H9 (cell line): ENCODE results near the gene PSMA3. TPM values are rescaled to one million over a fixed set of nuclear protein-coding genes. Genes with fewer than 3 reads are reported as not detected.

Experiments
- DNase-seq: peaks from one replicate; pipeline ENCODE4 v3.0.0-alpha.2; 2017
- H2AFZ ChIP-seq: one replicate; pipeline ENCODE4 v1.6.1; 2013; ENCODE audit warnings: mild to moderate bottlenecking, low read length, control low read depth, moderate library complexity
- H2AK5ac ChIP-seq: 2 replicates; pipeline ENCODE4 v1.6.1; 2013; ENCODE audit warnings: low read length, control low read depth, mixed read lengths; ENCODE audit not compliant: insufficient read length
- H2BK120ac ChIP-seq: one replicate; pipeline ENCODE4 v1.6.1; 2013; ENCODE audit warnings: low read depth, mild to moderate bottlenecking, low read length, control low read depth, inconsistent platforms; ENCODE audit not compliant: poor library complexity, severe bottlenecking
- H2BK12ac ChIP-seq: 2 replicates; pipeline ENCODE4 v1.6.1; 2013; ENCODE audit warnings: low read length, control low read depth, mixed read lengths, low read depth; ENCODE audit not compliant: insufficient read length
- H2BK15ac ChIP-seq: 2 replicates; pipeline ENCODE4 v1.6.1; 2013; ENCODE audit warnings: low read depth, low read length, control low read depth
- H2BK20ac ChIP-seq: one replicate; pipeline ENCODE4 v1.6.1; 2013; ENCODE audit warnings: low read depth, mild to moderate bottlenecking, low read length, control low read depth, inconsistent platforms; ENCODE audit not compliant: poor library complexity, severe bottlenecking
- H2BK5ac ChIP-seq: 2 replicates; pipeline ENCODE4 v1.6.1; 2013; ENCODE audit warnings: low read length, control low read depth, mixed read lengths; ENCODE audit not compliant: insufficient read length
- H3K14ac ChIP-seq: 2 replicates; pipeline ENCODE4 v1.6.1; 2013; ENCODE audit warnings: low read length, control low read depth; ENCODE audit not compliant: insufficient read depth
- H3K18ac ChIP-seq: 2 replicates; pipeline ENCODE4 v1.6.1; 2013; ENCODE audit warnings: low read depth, mild to moderate bottlenecking, mixed read lengths, low read length, control low read depth; ENCODE audit not compliant: insufficient read length
- H3K23ac ChIP-seq: 2 replicates; pipeline ENCODE4 v1.6.1; 2013; ENCODE audit warnings: low read length, control low read depth, mixed read lengths, low read depth; ENCODE audit not compliant: insufficient read length
- H3K23me2 ChIP-seq: 2 replicates; pipeline ENCODE4 v1.6.1; 2013; ENCODE audit warnings: low read depth, mild to moderate bottlenecking, mixed read lengths, low read length, control low read depth; ENCODE audit not compliant: insufficient read length, poor library complexity, severe bottlenecking
- H3K27ac ChIP-seq: 2 replicates; pipeline ENCODE4 v1.5.1; 2013; ENCODE audit warnings: low read length, control low read depth, mixed read lengths, low read depth; ENCODE audit not compliant: insufficient read length
- H3K27me3 ChIP-seq: 2 replicates; pipeline ENCODE4 v1.6.1; 2013; ENCODE audit warnings: low read length, control low read depth, inconsistent platforms; ENCODE audit not compliant: insufficient read depth
- H3K4ac ChIP-seq: 2 replicates; pipeline ENCODE4 v1.6.1; 2013; ENCODE audit warnings: low read depth, mild to moderate bottlenecking, control low read depth, inconsistent platforms, low read length, moderate library complexity
- H3K4me1 ChIP-seq: 2 replicates; pipeline ENCODE4 v1.6.1; 2013; ENCODE audit warnings: low read length, control low read depth, inconsistent platforms; ENCODE audit not compliant: insufficient read depth
- H3K4me2 ChIP-seq: 2 replicates; pipeline ENCODE4 v1.6.1; 2013; ENCODE audit warnings: low read length, control low read depth, mixed read lengths; ENCODE audit not compliant: insufficient read length, insufficient read depth
- H3K56ac ChIP-seq: 2 replicates; pipeline ENCODE4 v1.6.1; 2013; ENCODE audit warnings: low read depth, mild to moderate bottlenecking, mixed read lengths, low read length, control low read depth; ENCODE audit not compliant: insufficient read length
- H3K79me1 ChIP-seq: 2 replicates; pipeline ENCODE4 v1.6.1; 2013; ENCODE audit warnings: low read depth, mild to moderate bottlenecking, moderate library complexity, low read length, control low read depth, inconsistent platforms; ENCODE audit not compliant: insufficient read depth, poor library complexity, severe bottlenecking
- H3K79me2 ChIP-seq: 2 replicates; pipeline ENCODE4 v1.6.1; 2013; ENCODE audit warnings: low read length, control low read depth, inconsistent platforms; ENCODE audit not compliant: insufficient read depth
- H3K9ac ChIP-seq: 2 replicates; pipeline ENCODE4 v1.6.1; 2013; ENCODE audit warnings: low read length, control low read depth, mixed read lengths; ENCODE audit not compliant: insufficient read length; ENCODE audit errors: extremely low read depth
- H3K9me3 ChIP-seq: one replicate; pipeline ENCODE4 v1.6.1; 2013; ENCODE audit warnings: low read depth, low read length, inconsistent platforms; ENCODE audit not compliant: control insufficient read depth
- H3T11ph ChIP-seq: one replicate; pipeline ENCODE4 v1.6.1; 2013; ENCODE audit warnings: mild to moderate bottlenecking, low read length, control low read depth, inconsistent platforms
- H4K20me1 ChIP-seq: one replicate; pipeline ENCODE4 v1.6.1; 2013; ENCODE audit not compliant: control insufficient read depth, insufficient read length, insufficient read depth
- H4K5ac ChIP-seq: 2 replicates; pipeline ENCODE4 v1.6.1; 2013; ENCODE audit warnings: low read depth, mild to moderate bottlenecking, mixed read lengths, low read length, control low read depth; ENCODE audit not compliant: insufficient read length
- H4K8ac ChIP-seq: replicated peaks from 2 replicates; pipeline ENCODE4 v1.6.1; 2013; ENCODE audit warnings: low read length, control low read depth, mixed read lengths, low read depth; ENCODE audit not compliant: insufficient read length
- H4K91ac ChIP-seq: 2 replicates; pipeline ENCODE4 v1.6.1; 2013; ENCODE audit warnings: low read depth, mild to moderate bottlenecking, moderate library complexity, mixed read lengths, low read length, control low read depth; ENCODE audit not compliant: insufficient read length
- H3K27ac Mint-ChIP-seq, 3 experiments: 2 replicates in 2 of 3; 3 replicates in 1 of 3; pipeline ENCODE4 v1.8.0; 2020 to 2021; ENCODE audit warnings: mixed read lengths in 3 of 3, mild to moderate bottlenecking in 1 of 3, moderate library complexity in 1 of 3
- H3K27me3 Mint-ChIP-seq: 2 replicates; pipeline ENCODE4 v1.8.0; 2021; ENCODE audit warnings: low read depth, mild to moderate bottlenecking, moderate library complexity, mixed read lengths
- H3K36me3 Mint-ChIP-seq, 3 experiments: 2 replicates in 2 of 3; 3 replicates in 1 of 3; pipeline ENCODE4 v1.8.0; 2020 to 2021; ENCODE audit warnings: low read depth in 3 of 3, mixed read lengths in 3 of 3; ENCODE audit not compliant: insufficient read depth in 1 of 3
- H3K4me1 Mint-ChIP-seq, 2 experiments: 2 replicates each; pipeline ENCODE4 v1.8.0; 2020; ENCODE audit warnings: mixed read lengths in 2 of 2
- H3K4me3 Mint-ChIP-seq, 2 experiments: 2 replicates in 1 of 2; 3 replicates in 1 of 2; pipeline ENCODE4 v1.8.0; 2020 to 2021; ENCODE audit warnings: mild to moderate bottlenecking in 2 of 2, mixed read lengths in 2 of 2, moderate library complexity in 1 of 2
- H3K9me3 Mint-ChIP-seq, 2 experiments: 2 replicates in 1 of 2; 3 replicates in 1 of 2; pipeline ENCODE4 v1.8.0; 2020; ENCODE audit warnings: mild to moderate bottlenecking in 2 of 2, mixed read lengths in 2 of 2, moderate library complexity in 1 of 2
- CTCF ChIP-seq: fragments of 200-600 bp; sonication (generic); conservative IDR thresholded peaks from 3 replicates; pipeline ENCODE4 v1.8.0; 2021; ENCODE audit warnings: antibody characterized with exemption, mild to moderate bottlenecking
- WGBS: extraction: QIAGEN DNeasy Blood & Tissue Kit; methylation state at CpG from one replicate; pipeline ENCODE4 v1.1.7; 2013; ENCODE audit warnings: missing lambda C conversion rate, low lambda C conversion rate, mixed read lengths; ENCODE audit not compliant: insufficient read length; ENCODE audit errors: extremely low coverage; 5-methylcytosine and 5-hydroxymethylcytosine counted together
- total RNA-seq: library from RNA; stranded (reverse); gene quantifications from 2 replicates; pipeline ENCODE4 v1.2.1, GENCODE V29; 2021

Gene PSMA3
- total RNA-seq, 1 experiment from 2014 or later, result 342 TPM

- no peaks in the 10 kb centered on the region for H4K20me1 ChIP-seq
- peak within 1 kb of the TSS; percentile 91 for H3K18ac ChIP-seq
- H2AK5ac ChIP-seq, result no peak within 1 kb of the TSS
- H3K27ac ChIP-seq, result no peak within 1 kb of the TSS
- H3K4me1 ChIP-seq, result no peaks in the 10 kb centered on the region
- H3K4me1 Mint-ChIP-seq, result peaks cover 18 to 24% of the 10 kb centered on the region in 2 experiments
- H3K36me3 Mint-ChIP-seq, result peaks cover 0 to 9% (median 5%) of the 10 kb centered on the region in 3 experiments; a peak in 3 of 7 replicates
- H3K4me2 ChIP-seq, result peak within 1 kb of the TSS; percentile 90
- TF ChIP-seq CTCF, result no peak
- no peaks in the 10 kb centered on the region for H3K27me3 Mint-ChIP-seq
- H3K27me3 ChIP-seq, result no peaks in the 10 kb centered on the region
- H2BK12ac ChIP-seq, result no peak within 1 kb of the TSS
- H3K4ac ChIP-seq, result no peak within 1 kb of the TSS
- H3K9me3 Mint-ChIP-seq, result no peaks in the 10 kb centered on the region
- no peak within 1 kb of the TSS for H2BK15ac ChIP-seq
- no peak within 1 kb of the TSS for H2BK5ac ChIP-seq
- no peak within 1 kb of the TSS for H4K5ac ChIP-seq
- H3K56ac ChIP-seq, result no peak within 1 kb of the TSS
- no peak within 1 kb of the TSS for H4K8ac ChIP-seq
- H3K4me3 Mint-ChIP-seq, result peak within 1 kb of the TSS; percentile 92 to 96
- no peaks in the 10 kb centered on the region for H3K79me1 ChIP-seq
- no peak within 1 kb of the TSS for H3K23ac ChIP-seq
- no peak within 1 kb of the TSS for H2BK120ac ChIP-seq
- no peak within 1 kb of the TSS for H2AFZ ChIP-seq
- H3K79me2 ChIP-seq, result peaks cover 2% of the 10 kb centered on the region; the same call in 1 of the 2 replicates
- H3K27ac Mint-ChIP-seq, result peak within 1 kb of the TSS; percentile 86 to 94 (median 91); a peak in 5 of 7 replicates
- no peak within 1 kb of the TSS for H2BK20ac ChIP-seq
- no CpG with 5 or more reads among the region's 78 CpGs for WGBS
- H3T11ph ChIP-seq, result no peak within 1 kb of the TSS
- H3K9ac ChIP-seq, result peak within 1 kb of the TSS; percentile 92
- peaks cover 4% of the 10 kb centered on the region for H3K23me2 ChIP-seq
- peak within 1 kb of the TSS; percentile 88 for H3K14ac ChIP-seq
- no peaks in the 10 kb centered on the region for H3K9me3 ChIP-seq
- H4K91ac ChIP-seq, result no peak within 1 kb of the TSS
- DNase-seq, result peak; percentile 80
Measured at GRCh38 chr14:58199726-58200479, 44.7 kb upstream of the PSMA3 start, which contains the start of gene ACTR10. TSS of gene ACTR10 (plus strand) at chr14:58200149. CDS start at chr14:58200218, 69 bp downstream.
